DMS53 treated with DMSO at 0.1 percent for 48 hours (cell line): ENCODE measurements around the gene AFAP1L2.

ENCODE experiments used
- DNase-seq: peaks from one replicate; lab custom pipeline; 2025; ENCODE audit not compliant: unreplicated experiment; lab: John Stamatoyannopoulos, UW

The AFAP1L2 gene

DNA sequence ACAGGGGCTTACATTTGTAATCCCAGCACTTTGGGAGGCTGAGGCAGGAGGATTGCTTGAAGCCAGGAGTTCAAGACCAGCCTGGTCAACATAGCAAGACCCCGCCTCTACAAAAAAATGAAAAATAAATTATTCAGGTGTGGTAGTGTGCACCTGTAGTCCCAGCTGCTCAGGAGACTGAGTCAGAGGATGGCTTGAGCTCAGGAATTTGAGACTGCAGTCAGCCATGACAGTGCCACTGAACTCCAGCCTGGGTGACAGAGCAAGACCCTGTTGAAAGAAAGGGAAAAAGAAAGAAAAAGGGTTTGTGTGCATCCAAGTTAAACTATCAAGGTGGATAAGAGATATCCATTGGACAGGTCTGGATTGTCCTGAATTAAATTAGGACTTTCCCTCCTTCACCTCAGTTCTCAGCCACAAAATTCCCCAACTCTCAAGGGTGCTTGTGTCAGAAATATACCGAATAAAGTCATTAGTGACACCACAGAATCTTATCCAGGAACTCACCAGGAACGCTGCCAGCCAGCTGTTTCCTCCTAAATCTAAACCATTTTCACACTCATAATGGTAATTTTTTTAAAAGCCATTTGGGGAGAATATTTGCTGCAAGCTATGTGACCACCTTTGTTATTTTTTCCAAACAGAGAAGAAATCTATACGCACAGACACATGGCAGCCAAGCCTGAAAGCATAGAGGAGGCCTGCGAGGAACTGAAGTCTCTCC is 12.0 kb downstream of the AFAP1L2 start:
- DNase-seq, result no peak

DNA sequence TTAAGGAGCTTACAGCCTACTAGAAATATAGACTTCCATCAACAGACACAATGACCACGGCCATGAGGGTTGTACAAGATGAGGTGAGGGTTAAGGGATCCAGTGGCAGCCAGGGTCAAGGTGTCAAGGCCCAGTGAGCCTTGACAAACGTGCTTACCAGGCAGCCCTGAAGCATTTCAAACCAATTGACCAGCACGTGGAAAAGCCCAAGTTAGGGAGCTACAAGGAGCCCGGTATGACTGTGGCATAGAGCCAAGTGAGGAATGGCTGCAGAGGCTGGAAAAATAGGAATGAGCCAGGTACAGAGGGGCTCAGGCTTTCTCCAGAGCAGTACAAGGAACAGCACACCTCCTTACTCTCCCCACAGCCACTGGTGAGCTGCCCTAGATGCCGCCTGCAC is 12.7 kb downstream of the AFAP1L2 start:
- DNase-seq, result no peak

DNA sequence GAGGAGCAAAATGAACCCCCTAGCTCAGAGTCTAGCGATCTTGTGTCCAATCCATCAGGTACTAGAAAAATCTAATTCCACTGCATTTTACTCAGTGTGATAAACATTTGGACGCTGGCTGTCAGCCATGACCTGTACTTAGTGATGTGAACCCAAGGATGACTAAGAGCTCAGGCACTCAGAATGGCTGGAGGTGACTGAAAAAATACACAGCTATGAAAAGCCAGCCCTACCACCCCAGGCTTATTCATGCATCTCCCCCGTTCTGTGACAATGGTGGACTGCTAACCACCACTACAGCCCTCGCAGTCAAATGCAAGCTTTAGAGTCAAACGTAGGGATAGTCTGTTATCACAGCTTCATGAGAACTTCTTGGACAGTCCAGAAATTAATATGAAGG is 14.9 kb downstream of the AFAP1L2 start:
- peak; percentile 49 for DNase-seq

DNA sequence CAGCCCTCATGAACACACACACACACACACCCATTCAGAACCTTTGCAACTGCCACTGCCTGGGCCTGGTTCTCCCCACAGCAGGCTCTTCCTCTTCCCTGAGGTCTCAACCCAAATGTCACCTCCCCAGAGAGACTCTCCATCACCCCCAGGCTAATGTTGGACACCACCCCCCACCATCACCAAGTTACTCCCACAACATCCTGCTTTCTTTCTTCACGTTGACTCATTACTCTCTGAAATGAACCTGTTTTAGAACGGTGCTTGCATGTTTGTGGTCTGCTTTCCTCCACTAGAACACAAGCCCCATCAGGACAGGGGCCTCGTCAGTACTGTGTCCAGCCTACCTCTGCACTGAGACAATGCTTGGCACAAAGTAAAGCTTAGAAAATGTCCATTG is 16.0 kb downstream of the AFAP1L2 start:
- DNase-seq, result no peak

DNA sequence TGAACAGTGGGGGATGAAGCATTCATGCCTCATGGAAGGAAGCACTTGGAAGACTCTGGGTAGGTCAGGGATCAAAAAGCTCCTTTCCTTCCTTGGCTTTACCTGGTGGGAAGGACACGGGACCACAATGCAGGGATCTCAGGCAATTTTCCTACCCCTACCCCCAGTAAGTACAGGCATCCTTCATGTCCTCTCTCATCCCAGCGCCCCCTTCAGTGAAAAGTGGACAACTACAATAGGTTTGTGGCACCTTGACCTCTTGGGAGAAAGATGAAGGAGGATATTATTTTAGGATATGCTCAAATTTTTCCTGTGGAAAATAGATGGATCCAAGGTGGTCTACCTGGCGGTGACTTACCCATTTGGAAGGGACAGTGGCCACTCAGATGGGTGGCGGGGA is 16.5 kb downstream of the AFAP1L2 start:
- no peak for DNase-seq

DNA sequence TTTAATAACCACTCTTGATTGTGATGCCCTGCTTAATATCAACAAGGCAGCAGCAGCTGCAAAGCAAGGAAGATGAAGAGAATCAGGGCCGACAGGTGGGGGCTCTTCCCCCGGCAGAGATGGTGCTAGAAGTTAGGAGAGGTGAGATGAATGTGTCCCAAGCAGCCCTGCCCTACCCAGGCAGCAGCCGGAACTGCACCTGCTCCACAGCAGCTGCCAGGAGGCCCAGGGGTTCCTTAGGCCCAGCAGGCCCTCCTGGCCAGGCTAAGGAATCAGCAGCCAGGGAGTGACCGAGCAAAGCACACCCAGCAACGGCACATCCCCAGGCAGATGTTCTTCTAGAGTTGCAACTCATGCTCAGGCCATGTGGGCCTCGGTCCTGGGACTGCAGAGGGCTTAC is 17.9 kb downstream of the AFAP1L2 start:
- no peak for DNase-seq

DNA sequence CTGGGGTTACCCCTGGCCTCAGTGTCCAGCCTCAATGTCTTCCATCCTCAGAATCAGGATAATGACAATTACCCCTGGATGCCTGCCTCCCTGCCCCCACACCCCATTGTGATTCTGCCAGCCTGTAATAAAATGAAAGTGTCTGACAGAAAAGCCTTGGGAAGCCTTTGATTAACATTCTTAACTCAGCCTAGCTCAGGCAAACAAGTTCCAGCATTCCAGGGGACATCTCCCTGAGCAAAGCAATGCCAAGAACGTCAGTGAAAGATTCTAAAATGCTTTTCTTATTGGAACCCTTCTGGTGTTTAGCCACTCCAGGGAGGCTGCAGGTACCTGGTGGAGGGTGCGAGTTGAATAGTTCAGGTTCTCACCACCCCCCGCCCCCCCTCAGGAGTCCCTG is 18.7 kb downstream of the AFAP1L2 start:
- DNase-seq, result no peak

DNA sequence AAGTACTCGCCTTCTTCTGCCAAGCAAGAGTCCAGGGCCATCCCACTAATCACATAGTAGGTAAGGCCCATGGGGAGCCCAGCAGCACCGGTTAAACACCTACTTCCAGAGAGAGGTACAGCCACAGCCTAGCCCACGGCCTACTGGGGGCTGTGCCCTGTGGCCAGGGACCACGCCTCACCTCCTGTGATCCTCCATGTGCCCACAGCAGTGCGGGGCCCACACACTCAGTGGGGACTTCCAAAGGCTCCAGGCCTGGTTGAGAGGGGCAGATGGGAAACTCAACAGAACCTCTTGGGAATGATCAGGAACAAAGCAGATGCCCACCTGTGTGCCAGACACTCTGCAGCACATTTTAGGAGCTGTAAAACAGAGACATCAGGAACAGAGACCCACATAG is 19.7 kb downstream of the AFAP1L2 start:
- no peak for DNase-seq

DNA sequence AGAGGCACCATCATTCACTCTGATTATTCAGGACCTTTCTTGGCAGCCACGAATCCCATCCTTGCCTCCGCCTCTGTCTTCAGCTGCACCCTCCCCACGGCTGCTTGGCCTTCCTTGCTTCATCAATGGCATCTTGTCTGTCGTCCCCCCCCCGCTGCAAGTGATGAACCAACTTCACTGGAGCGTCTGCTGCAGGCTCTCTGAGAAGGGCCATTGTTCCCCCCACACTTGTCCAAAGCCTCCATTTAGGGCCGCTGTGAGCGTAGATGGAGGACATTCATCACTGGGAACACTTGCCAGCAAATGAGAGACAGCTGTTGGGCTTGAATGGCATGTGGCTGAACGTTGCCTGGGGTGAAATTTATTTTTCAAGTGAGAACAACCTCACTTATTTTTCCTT is 20.1 kb downstream of the AFAP1L2 start:
- DNase-seq, result no peak

DNA sequence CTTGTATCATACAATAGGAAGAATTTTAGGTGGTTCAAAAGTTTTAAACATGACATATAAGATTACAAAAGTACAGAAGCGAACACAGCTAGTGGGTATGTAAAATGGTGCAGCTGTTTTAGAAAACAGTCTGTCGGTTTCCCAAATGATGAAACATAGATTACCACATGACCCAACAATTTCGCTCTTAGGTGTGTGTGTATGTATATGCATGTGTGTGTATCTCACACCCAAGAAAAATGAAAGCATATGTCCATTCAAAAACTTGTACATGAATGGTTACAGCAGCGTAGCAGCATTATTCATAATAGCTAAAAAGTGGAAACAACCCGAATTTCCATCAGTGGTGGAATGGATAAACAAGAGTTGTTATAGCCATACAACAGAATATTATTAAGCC is 23.5 kb downstream of the AFAP1L2 start:
- DNase-seq, result no peak

DNA sequence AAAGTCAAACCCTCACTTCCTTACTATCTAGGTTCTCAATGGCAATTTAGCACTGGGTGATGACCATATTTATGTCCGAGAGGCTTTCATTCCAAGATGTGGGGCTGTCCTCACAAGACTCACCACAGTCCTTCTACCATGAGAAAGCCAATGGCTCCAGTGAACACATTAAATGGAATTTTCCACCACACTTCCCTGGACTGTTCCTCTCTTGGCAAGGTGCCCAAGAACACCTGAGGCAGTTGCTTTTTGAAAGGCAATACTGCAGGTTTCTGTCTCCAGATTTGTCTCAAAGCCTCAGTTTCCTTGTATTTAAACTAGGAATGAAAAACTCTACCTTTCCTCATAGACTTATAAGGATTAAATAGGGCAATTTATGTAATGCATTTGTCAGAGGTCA is 24.2 kb downstream of the AFAP1L2 start:
- DNase-seq, result no peak

DNA sequence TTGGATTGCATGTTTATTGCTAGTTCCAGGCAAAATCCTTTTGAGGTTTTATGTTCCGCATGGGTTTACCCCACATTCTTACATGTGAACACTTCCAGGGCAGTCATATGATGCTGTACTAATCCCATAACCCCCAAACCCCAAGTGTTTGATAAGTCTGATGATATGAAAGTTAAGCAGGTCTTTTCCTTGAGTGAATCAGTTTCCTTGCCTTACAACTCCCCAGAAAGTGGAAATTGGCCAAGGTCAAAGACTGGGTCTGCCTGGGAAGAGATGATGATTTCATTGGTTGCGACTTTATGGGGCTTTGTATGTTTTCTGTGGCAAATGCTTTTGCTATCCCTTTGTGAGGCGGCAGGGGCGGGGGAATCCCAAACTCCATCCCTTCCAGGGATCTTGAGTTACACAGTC is 24.7 kb downstream of the AFAP1L2 start:
- no peak for DNase-seq

DNA sequence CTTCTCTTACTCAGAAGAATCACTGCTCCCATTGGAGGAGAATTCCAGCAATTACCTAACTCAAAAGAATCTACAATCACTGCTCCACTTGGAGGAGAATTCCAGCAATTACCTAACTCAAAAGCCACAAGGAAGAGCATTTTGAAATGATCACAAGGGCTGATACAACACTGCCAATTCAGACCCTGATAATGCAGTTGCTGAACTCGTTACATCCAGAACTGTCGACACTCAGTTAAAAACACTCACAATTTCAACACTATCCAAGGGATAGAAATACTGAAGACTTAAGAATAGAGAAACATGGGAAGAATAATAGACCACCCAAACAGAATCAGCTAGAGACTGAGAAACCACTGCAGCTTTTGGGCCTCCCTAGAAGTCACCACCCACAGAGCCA is 27.8 kb downstream of the AFAP1L2 start:
- no peak for DNase-seq

DNA sequence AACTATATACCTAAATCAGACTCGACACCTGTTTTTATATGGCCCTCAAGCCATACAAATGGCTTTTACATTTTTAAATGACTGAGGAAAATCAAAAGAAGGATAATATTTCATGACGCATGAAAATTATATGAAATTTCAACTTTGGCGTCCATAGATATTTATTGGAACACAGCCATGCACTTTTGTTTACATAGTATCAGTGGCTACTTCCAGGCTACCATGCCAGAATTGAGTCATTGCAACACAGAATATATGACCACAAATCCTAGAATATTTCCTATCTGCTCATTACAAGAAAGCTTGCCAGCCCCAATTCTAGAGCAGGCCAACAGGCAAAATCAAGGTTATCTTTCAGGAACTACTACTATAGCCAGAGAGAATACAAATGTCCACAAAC is 29.3 kb downstream of the AFAP1L2 start:
- peak; percentile 4 for DNase-seq

DNA sequence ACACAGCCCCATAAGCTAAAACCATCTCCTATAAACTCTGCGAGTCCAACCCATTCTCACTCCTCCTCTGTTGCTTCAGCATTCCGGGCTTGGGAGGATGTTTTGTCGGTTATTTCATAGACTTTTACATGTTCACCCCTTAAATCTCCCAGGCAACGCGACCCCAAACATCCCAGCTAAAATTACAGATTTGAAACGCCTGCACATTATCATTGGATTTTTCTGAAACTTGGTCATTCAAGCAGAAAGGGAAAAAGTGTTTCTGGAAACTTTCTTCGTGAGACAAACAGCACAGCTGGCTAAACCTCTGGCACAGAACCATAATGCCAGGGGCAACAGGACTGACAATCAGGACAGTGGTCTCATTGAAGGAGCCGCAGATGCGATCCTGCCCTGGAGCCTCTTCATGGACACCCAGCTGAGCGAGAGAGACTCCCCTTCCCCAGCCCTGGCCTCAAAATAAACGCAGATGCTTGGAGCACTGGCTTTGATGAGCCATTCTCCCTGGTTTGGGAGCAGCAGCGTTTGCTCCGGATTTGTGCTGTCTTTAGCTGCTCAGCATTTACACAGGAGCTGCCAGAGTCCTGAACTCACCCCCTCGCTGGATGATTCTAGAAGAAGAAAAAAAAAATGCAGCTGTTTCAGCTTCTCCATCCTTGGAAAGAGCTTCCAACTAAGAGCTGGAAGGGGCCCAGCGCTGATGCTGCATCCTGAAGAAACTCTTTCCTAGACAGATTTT is 30.1 kb downstream of the AFAP1L2 start:
- DNase-seq, result no peak

DNA sequence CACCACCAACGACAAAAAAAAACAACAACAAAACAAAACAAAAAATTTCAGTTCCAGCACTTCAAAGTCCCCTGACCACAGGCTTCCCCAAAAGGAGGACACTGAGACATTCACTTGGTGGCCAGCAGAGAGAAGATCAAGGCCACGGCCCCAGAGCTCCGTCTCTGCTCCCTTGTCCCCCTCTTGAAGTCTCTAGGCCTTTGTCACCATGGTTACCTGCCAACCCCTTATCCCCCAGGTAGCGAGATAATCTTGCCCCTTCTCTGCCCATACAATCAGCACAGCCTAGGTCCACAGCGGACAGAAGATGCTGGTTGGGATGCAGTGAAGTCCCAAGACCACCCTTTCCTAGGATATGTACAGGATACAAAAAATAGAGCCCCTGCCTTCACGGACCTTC is 30.7 kb downstream of the AFAP1L2 start:
- no peak for DNase-seq

DNA sequence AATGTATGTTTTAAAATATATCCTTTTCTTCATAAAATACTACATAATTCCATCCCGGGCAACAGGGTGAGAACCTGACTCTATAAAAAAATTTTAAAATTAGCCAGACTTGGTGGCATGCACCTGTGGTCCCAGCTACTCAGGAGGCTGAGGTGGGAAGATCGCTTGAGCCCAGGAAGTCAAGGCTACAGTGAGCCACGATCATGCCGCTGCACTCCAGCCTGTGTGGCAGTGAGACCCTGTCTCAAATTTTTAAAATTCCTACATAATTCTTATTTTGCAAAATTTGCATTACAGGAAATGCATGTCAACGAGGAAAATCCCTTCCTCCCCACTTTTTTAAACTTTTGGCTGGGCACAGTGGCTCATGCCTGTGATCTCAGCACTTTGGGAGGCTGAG is 31.3 kb downstream of the AFAP1L2 start:
- no peak for DNase-seq

DNA sequence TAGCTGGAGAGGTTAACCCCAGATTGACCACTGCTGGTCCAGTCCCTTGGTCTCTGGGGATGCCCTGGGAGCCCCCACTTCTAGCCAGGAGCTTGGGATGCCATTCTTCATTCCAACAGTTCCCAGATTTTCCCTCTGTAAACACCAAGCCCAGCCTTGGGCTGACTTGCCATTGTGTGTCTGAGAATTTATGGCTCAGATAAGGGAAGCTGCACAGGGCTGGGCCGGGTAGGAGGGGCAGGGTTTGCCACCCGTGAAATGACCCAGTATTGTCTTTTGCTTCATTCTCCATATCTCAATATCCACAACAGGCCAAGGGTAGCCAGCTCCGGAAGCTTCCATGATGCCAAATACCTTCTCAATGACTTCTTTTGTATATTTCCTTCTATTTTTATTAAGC is 32.1 kb downstream of the AFAP1L2 start:
- no peak for DNase-seq

DNA sequence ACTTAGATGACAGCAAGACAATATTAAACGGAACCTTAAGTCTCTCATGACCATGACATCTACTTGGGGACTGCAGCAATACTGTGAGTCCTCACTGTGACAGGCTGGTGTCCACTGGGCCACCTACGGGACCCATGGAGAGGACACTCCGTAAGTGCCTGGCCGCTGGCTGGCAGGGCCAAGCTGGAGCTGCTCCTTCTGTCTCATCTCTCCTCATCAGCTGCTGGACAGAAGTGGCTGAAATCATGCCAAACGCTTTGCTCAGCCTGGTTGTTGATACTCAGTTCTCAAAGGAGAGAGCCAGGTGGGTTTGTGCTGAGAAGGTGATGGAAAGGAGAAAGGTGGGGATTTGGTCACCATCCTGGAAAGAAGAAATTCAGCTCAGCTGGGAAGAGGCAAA is 33.3 kb downstream of the AFAP1L2 start:
- DNase-seq, result no peak

DNA sequence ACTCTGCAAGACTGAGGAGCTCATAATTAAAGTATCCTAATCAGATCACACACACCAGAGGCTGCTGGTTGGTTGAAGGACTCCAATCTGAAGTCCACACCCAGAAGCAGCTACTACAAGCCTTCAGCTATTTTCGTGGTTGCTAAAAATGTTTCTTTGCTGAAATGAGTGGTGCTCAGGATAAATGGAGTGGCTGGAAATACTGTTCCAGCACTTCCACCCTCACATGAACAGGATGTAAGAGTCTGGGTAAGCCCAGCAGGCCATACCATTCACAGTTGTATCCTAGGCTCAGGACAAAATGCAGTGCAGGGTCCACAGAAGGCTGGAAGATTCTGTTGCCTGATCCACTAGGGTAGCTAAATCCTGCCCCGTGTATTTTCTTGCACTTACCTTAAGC is 34.1 kb downstream of the AFAP1L2 start:
- no peak for DNase-seq

DNA sequence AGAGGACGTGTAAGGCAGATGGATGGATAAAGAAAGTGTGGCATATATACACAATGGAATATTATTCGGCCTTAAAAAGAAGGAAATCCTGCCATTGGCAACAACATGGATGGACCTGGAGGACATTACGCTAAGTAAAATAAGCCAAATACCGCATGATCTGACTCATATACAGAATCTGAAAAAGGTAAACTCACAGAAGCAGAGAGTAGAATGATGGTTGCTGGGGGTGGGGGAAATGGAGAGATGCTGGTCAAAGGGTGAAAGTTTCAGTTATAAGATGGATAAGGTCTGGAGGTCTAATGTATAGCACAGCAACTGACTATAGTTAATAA is 36.3 kb downstream of the AFAP1L2 start:
- DNase-seq, result no peak

DNA sequence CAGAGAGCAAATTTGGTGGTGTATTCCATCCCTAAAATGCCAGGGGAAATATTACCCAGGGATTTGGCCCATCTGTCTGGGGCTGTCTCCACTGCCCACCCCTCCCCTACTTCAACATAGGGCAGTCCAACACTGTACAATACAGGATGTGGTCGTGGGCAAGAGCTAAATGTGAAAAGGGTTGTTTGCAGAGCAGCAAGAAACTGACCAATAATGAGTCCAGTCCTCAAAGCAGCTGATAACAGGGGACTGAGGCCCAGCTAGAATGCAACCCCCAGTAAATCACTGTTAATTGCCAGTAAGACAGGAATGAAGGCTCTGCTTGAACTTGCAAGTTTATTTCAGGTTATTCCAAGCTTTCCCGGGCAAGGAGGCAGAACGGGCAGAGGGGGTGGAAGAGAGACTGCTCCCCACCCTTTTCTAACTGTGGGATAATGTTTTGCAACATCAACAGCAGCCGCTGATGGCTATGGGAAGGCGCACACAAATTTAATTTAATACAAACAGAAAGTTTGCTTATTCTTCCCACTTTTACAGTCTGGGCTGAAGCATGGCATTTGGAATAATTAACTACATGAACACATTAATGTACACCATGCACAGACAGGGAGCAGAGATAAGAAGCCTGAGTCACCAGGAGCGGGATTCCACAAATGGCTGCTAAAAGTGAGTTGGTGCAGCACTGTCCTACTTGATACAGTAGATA is 36.8 kb downstream of the AFAP1L2 start:
- no peak for DNase-seq
